ENCODE results near the gene TOP2A.
"Not testable (repeated sequence)": the region's sequence is repeated elsewhere in the genome, so short reads cannot be mapped to it uniquely, and the experiment has no call there.

The TOP2A gene

GRCh38 chr17:40372644-40373043 is 45.1 kb downstream of the TOP2A start:
- DNase-seq = not testable (repeated sequence)

- DNase-seq = no peak
These were observed 45.7 kb downstream of the TOP2A start for GRCh38 chr17:40372031-40372430.

- DNase-seq = no peak
These were observed 46.3 kb downstream of the TOP2A start for GRCh38 chr17:40371261-40371929.

GRCh38 chr17:40369923-40370322 is 47.8 kb downstream of the TOP2A start:
- no peak for DNase-seq

GRCh38 chr17:40367728-40368127 is 50.0 kb downstream of the TOP2A start:
- not testable (repeated sequence) for DNase-seq

GRCh38 chr17:40366861-40367518 is 50.7 kb downstream of the TOP2A start:
- no peak for DNase-seq

- DNase-seq = no peak
These were observed 51.4 kb downstream of the TOP2A start for GRCh38 chr17:40366076-40366860.

- no peak for DNase-seq
These were observed 52.8 kb downstream of the TOP2A start for GRCh38 chr17:40364906-40365305.

- no peak for DNase-seq
These were observed 53.4 kb downstream of the TOP2A start, which contains the start of gene GJD3 for GRCh38 chr17:40364121-40364861. TSS of gene GJD3 (minus strand) at chr17:40364737. CDS start at chr17:40363815, 922 bp downstream.

- DNase-seq = no peak
These were observed 54.4 kb downstream of the TOP2A start for GRCh38 chr17:40363111-40363827.

- peak; percentile 65 for DNase-seq
These were observed 55.0 kb downstream of the TOP2A start for GRCh38 chr17:40362696-40363110.

GRCh38 chr17:40361925-40362695 is 55.6 kb downstream of the TOP2A start:
- no peak for DNase-seq

GRCh38 chr17:40361063-40361924 is 56.4 kb downstream of the TOP2A start:
- no peak for DNase-seq

GRCh38 chr17:40360091-40360490 is 57.6 kb downstream of the TOP2A start:
- no peak for DNase-seq

- DNase-seq = peak; percentile 83
These were observed 59.2 kb downstream of the TOP2A start for GRCh38 chr17:40358323-40359038.

GRCh38 chr17:40356990-40357881 is 60.5 kb downstream of the TOP2A start:
- no peak for DNase-seq

GRCh38 chr17:40355804-40356758 is 61.6 kb downstream of the TOP2A start:
- no peak for DNase-seq
